Adrenal gland (tissue), 12 donors: ENCODE data around the gene LRP1B. TPM values are rescaled to one million over a fixed set of nuclear protein-coding genes. Genes with fewer than 3 reads are reported as not detected.

ENCODE experiments used
- DNase-seq, 7 donors: peaks; one replicate each; pipeline ENCODE4 v3.0.0-alpha.2; 2019 to 2020
- H3K27ac ChIP-seq, 5 donors: fragments of 200-600 bp; sonication (generic) in 4 of 5; 1 replicate in 3 of 5; 2 replicates in 2 of 5; pipeline versions ENCODE4 v1.5.1 to v1.8.0; 2016 to 2020; ENCODE audit warnings: mild to moderate bottlenecking in 1 of 5
- H3K27me3 ChIP-seq: fragments of 200-600 bp; 2 replicates; pipeline ENCODE4 v1.8.0; 2021
- H3K36me3 ChIP-seq, 2 donors: fragments of 200-600 bp; replicated peaks in 1 of 2; 1 replicate in 1 of 2; 2 replicates in 1 of 2; pipeline versions ENCODE4 v1.5.1 to v1.8.0; 2018 to 2022
- H3K4me1 ChIP-seq, 2 donors: fragments of 200-600 bp; replicated peaks in 1 of 2; 1 replicate in 1 of 2; 2 replicates in 1 of 2; pipeline versions ENCODE4 v1.5.1 to v1.8.0; 2018 to 2021
- H3K4me3 ChIP-seq, 4 donors: fragments of 200-600 bp; sonication (generic) in 3 of 4; one replicate each; pipeline ENCODE4 v1.5.1; 2016 to 2018
- H3K9me3 ChIP-seq, 3 donors: fragments of 200-600 bp; sonication (generic) in 1 of 3; replicated peaks in 1 of 3; 1 replicate in 2 of 3; 2 replicates in 1 of 3; pipeline versions ENCODE4 v1.5.1 to v1.8.0; 2016 to 2021
- POLR2A ChIP-seq, 2 donors: fragments of 450-650 bp; IDR thresholded peaks; one replicate each; pipeline ENCODE4 v1.6.1; 2017; ENCODE audit warnings: antibody characterized with exemption in 2 of 2, mild to moderate bottlenecking in 2 of 2, moderate library complexity in 1 of 2
- WGBS, 4 donors: extraction: QIAGEN DNeasy Blood & Tissue Kit in 2 of 4; methylation state at CpG; one replicate each; pipeline versions ENCODE4 v1.1.5 to v1.1.7; 2013 to 2017; 5-methylcytosine and 5-hydroxymethylcytosine counted together
- intact Hi-C, 2 donors: fragments of 100-400 bp; cut with DNase I; formaldehyde crosslinking; loops; one replicate each; pipeline versions ENCODE4 v1.14.1 to v1.15.0; 2022 to 2023
- polyA plus RNA-seq, 3 donors: library from polyadenylated mRNA; stranded (reverse); fragments of 200-250 nt in 2 of 3; fragments of 350-450 nt in 1 of 3; fragmentation: Illumina TruSeq in 1 of 3; extraction: RNeasy Lipid Tissue Mini Kit (QIAGEN cat#74804) in 1 of 3; gene quantifications; one replicate each; pipeline ENCODE4 v1.2.3, GENCODE V29; 2013 to 2014
- total RNA-seq, 9 donors: library from RNA; depleted of rRNA in 4 of 9; stranded (reverse); fragments of >200 nt in 4 of 9; fragments of 120-200 nt in 1 of 9; fragmentation: NEBNext Ultra II Directional in 1 of 9; extraction: Animal tissue kit (Norgen Biotek cat#: 25700) in 1 of 9; gene quantifications; one replicate each; pipeline versions ENCODE4 v1.1.0 to v1.2.4, GENCODE V29; 2013 to 2023
- TF ChIP-seq, protein P1 (sequence below), 6 experiments: fragments of 450-650 bp in 4 of 6; fragments of 200-600 bp in 2 of 6; sonication (generic) in 1 of 6; IDR thresholded peaks; 1 replicate in 5 of 6; 2 replicates in 1 of 6; pipeline versions ENCODE4 v1.5.1 to v1.8.0; 2016 to 2021; ENCODE audit warnings: antibody characterized with exemption in 6 of 6, mild to moderate bottlenecking in 2 of 6, moderate library complexity in 1 of 6
- donor health status: healthy with polysubstance abuse.
- donor health status: Bipolar disorder and iron deficiency.
- donor health status: DM: yes; HTN: yes; CAD: no.
- donor health status: DM: no; HTN: no; CAD: no.
- donor health status: DM: no; HTN: no; CAD: no.
- donor health status: DM: yes; HTN: yes; CAD: no.

Gene LRP1B
- total and polyA plus RNA-seq, 12 donors = 0.84 to 5.4 (median 2.1) TPM

- TF ChIP-seq POLR2A (IDR thresholded peaks at IDR 0.05) = no peak
- TF ChIP-seq, protein P1, sequence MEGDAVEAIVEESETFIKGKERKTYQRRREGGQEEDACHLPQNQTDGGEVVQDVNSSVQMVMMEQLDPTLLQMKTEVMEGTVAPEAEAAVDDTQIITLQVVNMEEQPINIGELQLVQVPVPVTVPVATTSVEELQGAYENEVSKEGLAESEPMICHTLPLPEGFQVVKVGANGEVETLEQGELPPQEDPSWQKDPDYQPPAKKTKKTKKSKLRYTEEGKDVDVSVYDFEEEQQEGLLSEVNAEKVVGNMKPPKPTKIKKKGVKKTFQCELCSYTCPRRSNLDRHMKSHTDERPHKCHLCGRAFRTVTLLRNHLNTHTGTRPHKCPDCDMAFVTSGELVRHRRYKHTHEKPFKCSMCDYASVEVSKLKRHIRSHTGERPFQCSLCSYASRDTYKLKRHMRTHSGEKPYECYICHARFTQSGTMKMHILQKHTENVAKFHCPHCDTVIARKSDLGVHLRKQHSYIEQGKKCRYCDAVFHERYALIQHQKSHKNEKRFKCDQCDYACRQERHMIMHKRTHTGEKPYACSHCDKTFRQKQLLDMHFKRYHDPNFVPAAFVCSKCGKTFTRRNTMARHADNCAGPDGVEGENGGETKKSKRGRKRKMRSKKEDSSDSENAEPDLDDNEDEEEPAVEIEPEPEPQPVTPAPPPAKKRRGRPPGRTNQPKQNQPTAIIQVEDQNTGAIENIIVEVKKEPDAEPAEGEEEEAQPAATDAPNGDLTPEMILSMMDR (IDR thresholded peaks at IDR 0.05) = no peak
- WGBS, 4 donors = 72 to 79% (median 74%) methylated on average over 3 of the region's 3 CpGs
- H3K9me3 ChIP-seq = no peaks in the 10 kb centered on the region
- intact Hi-C loops = no loop called here
- no peaks in the 10 kb centered on the region for H3K4me1 ChIP-seq
- H3K36me3 ChIP-seq = no peaks in the 10 kb centered on the region
- no peak overlapping the region for H3K27ac ChIP-seq
- no peak overlapping the region for H3K4me3 ChIP-seq
- no peaks in the 10 kb centered on the region for H3K27me3 ChIP-seq
- no peak for DNase-seq
Observed at GRCh38 chr2:141316103-141316502, 814.7 kb downstream of the LRP1B start.

- no peak for TF ChIP-seq POLR2A (IDR thresholded peaks at IDR 0.05)
- TF ChIP-seq, protein P1 (IDR thresholded peaks at IDR 0.05) = no peak
- Histone ChIP-seq H3K9me3 (no peaks in the 10 kb centered on the region), H3K36me3 (no peaks in the 10 kb centered on the region), H3K4me1 (no peaks in the 10 kb centered on the region), H3K4me3 (no peak overlapping the region), H3K27ac (no peak overlapping the region), H3K27me3 (no peaks in the 10 kb centered on the region)
- intact Hi-C loops = no loop called here
- WGBS, 4 donors = 90 to 94% (median 93%) methylated on average over 4 of the region's 4 CpGs
- no peak for DNase-seq
Observed at GRCh38 chr2:141313972-141314371, 816.8 kb downstream of the LRP1B start.

DNA sequence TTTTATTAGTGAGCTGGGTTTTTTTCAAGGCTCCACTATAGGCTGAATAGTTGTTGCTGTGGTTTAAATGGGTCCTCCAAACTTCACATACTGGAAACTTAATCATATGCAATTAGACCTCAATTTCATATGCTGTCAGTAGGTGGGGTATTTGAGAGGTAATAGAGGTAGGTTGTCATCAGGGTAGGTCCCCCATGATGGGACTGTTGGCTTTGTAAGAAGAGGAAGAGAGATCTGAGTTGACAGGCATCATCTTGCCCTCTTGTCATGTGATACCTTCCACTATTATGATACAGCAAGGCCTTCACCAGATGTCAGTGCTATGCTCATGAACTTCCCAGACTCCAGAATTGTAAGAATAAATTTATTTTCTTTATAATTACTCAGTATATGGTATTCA lies 819.4 kb downstream of the LRP1B start:
- intact Hi-C loops = no loop called here
- no peak for DNase-seq

DNA sequence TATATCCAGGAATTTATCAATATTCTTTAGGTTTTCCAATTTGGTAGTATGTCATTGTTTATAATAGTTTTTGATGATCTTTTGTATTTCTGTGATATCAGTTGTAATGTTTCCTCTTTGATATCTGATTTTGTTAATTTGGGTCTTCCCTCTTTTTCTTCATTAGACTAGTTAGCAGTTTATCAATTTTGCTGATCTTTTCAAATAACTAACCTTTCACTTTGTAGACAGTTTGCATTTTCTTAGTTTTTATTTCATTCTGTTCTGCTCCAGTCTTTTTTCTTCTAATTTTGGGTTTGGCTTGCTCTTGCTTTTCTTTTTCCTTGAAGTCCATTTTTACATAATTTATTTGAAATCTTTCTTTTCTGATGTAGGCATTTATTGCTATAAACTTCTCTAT lies 824.4 kb downstream of the LRP1B start:
- intact Hi-C loops = no loop called here
- H3K4me3 ChIP-seq = no peak overlapping the region
- DNase-seq = no peak
- no peaks in the 10 kb centered on the region for H3K27me3 ChIP-seq
- H3K4me1 ChIP-seq = no peaks in the 10 kb centered on the region
- H3K9me3 ChIP-seq = no peaks in the 10 kb centered on the region
- H3K36me3 ChIP-seq = no peaks in the 10 kb centered on the region
- no peak for TF ChIP-seq POLR2A (IDR thresholded peaks at IDR 0.05)
- TF ChIP-seq, protein P1 (IDR thresholded peaks at IDR 0.05) = no peak
- no peak overlapping the region for H3K27ac ChIP-seq

More for the DNA sequence above, 819.4 kb downstream of the LRP1B start:
- Histone ChIP-seq H3K9me3 (no peaks in the 10 kb centered on the region), H3K27me3 (no peaks in the 10 kb centered on the region), H3K4me3 (no peak overlapping the region), H3K36me3 (no peaks in the 10 kb centered on the region), H3K27ac (no peak overlapping the region), H3K4me1 (no peaks in the 10 kb centered on the region)
- TF ChIP-seq, protein P1 (IDR thresholded peaks at IDR 0.05) = no peak
- no peak for TF ChIP-seq POLR2A (IDR thresholded peaks at IDR 0.05)
